Amniotic epithelial cell (primary cell): Measurements from ENCODE around the gene ISYNA1.

Experiments
- DNase-seq: peaks from one replicate; pipeline ENCODE4 v3.0.0-alpha.2; 2010; ENCODE audit warnings: low read depth

Gene ISYNA1

DNA sequence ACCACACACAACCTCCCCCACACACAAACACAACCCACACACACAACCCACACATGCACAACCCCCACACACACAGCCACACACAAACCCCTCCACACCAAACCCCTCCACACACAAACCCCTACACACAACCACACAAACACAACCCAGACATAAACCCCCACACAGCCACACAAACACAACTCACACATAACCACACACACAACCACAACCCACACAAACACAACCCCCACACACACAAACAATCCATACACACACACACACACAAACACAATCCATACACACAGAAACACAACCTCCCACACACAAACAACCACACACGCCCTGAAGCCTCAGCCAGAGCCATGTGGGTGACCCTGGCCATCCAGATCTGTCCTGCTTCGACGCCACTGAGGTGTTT is 30.0 kb upstream of the ISYNA1 start:
- no peak for DNase-seq

- DNase-seq = no peak
Measured at GRCh38 chr19:18466354-18466753, 28.4 kb upstream of the ISYNA1 start.

DNA sequence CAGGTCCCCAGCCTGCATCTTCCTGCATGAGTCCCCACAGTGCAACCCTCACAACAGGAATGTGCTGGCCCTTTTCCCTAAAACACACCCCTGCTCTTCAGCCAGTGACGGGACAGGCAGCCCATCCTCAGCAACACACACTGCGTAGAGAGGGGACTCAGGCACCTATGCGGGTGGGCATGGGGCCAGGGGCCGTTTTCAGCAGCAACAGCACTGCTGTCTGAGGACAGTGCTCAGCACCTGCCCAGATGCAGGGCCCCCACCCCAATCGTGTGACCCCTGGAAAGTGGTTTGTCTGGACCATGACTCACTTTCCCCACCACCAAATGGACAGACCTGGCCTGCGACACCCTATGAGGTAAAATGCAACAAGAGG is 28.0 kb upstream of the ISYNA1 start:
- DNase-seq = no peak

DNA sequence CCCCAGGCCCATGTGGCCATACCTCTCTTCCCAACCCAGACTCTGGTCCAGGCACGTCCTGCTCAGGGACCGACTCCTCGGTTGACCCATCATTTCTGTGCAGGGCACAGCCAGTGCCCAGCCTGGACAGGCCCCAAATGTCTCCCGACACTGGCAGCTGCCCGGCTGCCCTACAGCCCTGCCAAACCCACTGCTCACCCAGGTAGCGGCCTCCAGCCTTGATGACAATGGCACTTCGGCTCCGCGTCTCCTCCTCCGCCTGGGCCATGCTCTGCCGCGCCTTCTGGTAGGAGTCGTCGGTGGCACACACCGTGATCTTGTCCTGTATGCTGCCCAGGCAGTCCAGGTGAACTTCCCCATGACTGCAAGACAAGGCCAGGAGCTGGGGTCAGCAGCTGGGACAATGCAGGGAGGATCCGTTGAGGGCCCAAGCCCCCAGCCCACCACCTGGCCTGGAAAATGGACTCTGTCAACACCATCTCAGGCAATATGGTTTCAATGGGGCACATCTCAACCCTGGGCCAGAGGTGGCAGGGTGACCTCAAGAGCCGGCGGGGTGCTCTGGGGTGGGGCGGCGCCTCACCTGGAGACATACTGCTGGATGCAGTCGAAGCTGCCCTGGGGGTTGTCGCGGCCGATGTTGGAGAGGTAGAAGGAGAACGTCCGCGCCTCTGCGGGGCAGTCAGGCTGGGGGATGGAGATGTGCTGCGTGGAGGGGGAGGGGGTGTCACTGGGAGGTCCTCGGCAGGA is 27.5 kb upstream of the ISYNA1 start:
- DNase-seq = no peak

DNA sequence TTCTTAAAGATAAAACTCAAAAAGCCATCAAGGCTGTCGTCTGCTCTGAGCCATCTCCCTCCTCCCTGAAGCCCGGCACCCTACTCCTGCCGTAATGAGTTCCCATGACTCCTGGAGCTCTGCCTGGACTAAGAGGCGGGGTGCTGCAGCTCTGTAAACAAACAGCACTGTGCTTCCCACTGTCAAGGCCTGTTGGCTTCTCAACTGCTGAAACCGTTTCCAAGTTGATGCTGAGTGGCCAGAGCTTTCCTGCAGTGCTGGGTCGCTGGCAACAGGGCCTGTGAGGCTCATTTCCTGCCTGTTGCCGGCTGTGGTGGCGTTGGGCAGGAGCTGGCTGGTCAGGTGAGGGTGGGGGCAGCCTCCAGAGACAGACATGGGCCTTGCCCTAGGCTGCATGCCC is 26.7 kb upstream of the ISYNA1 start:
- DNase-seq = peak; percentile 81

DNA sequence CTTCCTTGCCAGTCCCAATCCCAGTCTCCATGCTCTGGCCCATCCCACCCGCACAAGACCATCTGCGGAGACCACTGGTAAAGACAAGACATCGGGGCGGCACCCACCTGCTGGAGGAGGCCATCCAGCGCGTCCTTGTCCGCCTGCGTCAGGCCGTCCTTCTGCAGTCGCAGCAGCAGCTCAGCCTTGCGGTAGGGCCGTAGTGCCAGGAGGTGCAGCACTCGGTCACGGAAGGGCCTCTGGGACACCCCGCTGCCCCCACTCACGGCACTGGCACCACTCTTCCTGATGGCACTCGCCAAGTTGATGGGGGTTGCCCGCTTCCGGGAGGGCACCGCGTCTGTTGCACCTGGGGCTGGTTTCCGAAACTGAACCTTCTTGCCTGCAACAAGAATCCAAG is 23.5 kb upstream of the ISYNA1 start:
- DNase-seq = no peak

GRCh38 chr19:18460900-18461299 is 23.0 kb upstream of the ISYNA1 start:
- DNase-seq = no peak

GRCh38 chr19:18457483-18458331 is 19.8 kb upstream of the ISYNA1 start:
- DNase-seq = no peak

- DNase-seq = no peak
Measured at GRCh38 chr19:18456974-18457373, 19.0 kb upstream of the ISYNA1 start.

DNA sequence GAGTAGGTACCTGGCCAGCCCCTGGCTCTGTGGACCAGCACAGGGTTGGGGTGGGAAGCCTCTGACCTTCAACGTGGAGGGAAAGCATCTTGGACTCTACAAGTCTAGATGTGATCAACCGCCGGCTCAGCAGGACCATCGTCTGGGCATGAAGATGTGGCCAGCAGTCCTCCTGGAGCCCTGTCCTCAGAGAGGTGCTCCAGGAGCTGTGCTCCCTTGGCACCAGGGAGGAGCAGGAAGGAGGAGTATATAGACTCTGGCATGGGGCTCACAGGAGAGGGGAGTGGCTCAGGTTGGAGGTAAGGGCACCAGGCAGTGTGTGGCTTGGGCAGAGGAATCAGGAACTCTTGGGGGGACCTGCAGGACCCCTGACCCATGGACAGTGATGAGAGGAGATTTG is 18.3 kb upstream of the ISYNA1 start:
- no peak for DNase-seq

DNA sequence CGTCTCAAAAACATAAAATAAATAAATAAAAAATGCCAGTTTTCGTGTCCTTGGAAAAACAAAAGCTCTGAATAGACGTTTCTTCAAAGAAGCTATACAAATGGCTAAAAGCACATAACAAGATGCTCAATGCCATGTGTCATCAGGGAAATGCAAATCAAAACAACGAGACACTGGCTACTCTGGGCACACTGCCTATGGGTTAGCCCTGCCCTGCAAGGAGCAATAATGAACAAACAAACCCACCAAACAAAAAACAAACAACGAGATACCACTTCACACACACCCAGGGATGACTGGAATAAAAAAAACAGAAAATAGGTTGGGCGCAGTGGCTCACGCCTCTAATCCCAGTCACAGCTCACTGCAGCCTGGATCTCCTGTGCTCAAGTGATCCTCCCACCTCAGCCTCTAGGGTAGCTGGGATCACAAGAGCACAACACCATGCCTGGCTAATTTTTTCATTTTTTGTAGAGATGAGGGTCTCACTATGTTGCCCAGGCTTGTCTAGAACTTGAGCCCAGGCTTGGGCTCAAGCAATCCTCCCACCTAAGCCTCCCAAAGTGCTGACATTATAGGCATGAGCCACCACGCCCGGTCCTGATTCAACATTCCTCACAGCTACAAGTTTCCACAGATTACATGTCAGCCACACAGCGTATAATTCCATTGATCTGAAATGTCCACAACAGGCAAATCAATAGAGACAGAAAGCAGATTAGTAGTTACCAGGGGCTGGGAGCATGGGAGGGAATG is 15.5 kb upstream of the ISYNA1 start:
- DNase-seq = no peak

GRCh38 chr19:18452386-18452785 is 14.5 kb upstream of the ISYNA1 start:
- DNase-seq = no peak

GRCh38 chr19:18450931-18451836 is 13.3 kb upstream of the ISYNA1 start:
- no peak for DNase-seq

DNA sequence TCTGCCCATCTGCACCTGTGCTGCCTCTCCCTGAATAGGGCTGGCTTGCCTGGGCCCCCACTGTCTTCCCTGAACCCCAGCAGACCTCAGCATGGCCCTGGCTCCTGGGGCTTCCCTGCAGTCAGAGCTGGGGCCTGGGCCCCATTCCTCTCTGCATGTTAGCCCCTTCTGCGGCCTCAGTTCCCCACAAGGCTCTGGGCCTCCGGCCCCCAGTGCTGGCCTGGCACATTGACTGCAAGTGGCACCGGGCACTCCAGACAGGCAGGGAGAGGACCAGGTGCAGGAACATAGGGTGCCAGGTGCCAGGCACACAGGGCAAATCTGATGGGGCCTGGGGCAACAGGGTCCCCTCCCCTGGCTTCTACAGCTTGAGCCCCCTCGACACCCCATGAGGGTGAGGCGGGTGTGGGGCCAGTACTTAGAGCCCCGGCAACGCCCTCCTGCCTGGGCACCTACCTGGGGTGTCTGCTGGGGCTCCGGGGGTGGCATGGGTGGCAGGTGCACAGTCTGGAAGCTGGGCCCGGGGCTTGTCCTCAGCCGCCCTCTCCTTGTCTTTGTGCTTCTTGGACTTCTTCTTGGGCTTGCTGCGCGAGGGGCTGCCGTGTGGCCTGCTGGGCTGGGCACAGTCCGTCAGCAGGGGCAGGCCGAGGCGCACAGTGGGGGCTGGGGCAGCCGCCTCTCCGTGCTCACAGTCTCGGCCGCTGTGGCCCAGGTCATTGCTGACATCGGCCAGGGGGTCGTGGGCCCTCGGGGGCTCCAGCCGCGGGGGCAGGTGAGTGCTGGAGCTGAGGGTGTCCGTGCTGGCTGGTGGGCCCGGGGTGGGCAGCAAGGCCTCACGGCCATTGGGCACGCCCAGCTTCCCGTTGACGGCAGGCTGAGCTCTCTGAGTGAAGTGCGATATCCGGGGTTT is 12.3 kb upstream of the ISYNA1 start:
- DNase-seq = no peak

GRCh38 chr19:18449552-18449951 is 11.6 kb upstream of the ISYNA1 start:
- no peak for DNase-seq

DNA sequence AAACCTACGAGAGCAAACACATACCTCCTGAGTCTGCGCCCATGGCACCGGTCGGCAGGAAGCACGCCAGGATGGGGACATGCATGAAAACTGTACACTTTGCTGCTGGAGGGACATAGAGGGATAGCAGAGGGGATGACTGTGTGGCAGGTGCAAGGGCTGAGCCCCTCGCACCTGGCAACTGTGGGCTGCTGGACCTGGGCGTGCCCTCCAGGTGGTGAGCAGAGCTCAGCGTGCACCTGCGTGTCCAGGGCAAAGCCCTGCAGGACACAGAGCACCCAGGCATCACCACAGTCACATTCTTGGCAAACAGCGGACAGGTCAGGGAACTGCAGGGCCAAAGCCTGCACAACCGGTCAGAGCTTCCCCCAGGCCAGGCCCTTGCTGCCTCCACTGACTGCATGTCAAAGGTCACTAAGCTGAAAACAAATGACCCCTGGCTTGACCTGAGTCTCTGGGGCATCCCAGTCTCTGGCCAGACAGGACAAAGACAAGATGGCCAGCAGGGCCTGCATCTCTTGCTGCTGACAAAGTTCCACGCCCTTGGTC is 9.0 kb upstream of the ISYNA1 start:
- no peak for DNase-seq

DNA sequence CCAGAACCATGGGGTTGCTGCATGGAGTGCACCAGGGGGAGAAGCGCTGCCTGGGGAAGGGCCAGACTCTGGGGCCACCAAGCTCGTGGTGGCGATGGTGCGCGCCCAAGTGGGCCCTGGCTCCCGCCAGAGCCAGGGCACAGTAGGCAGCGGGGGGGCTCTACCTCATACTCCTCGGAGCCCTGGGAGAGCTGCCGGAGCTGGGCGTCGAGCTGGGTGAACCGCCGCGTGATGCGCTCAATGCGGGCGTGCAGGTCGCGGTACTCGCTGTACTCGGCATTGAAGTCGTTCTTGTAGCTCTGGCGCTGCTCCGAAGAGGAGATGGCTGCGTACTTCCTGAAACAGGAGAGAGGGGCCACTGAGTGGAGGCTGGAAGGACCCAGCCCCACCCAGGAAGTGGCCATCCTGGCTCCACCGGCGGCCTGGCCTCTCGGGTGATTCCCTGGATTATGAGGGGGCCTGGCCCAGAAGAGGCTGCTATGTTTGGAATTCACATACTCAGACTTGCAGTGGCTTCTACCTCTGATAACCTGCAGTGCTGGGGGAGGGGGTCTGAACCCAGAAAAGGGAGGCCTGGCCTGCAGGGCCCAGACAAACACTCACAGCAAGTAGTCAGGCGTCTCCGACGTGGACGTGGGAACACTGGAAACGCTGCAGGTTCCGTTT is 8.3 kb upstream of the ISYNA1 start:
- peak; percentile 49 for DNase-seq

GRCh38 chr19:18445262-18445948 is 7.5 kb upstream of the ISYNA1 start:
- DNase-seq = no peak

GRCh38 chr19:18444513-18444912 is 6.6 kb upstream of the ISYNA1 start:
- no peak for DNase-seq
